Prostate gland (tissue), 2 donors: ENCODE measurements around the gene FER. TPM values are rescaled to one million over a fixed set of nuclear protein-coding genes. Genes with fewer than 3 reads are reported as not detected.

ENCODE experiments used
- DNase-seq: peaks from one replicate; pipeline ENCODE4 v3.0.0-alpha.2; 2019; ENCODE audit warnings: low spot score
- H3K27ac ChIP-seq, 2 donors: fragments of 200-600 bp; sonication (generic); 2 replicates each; pipeline ENCODE4 v1.5.1; 2017 to 2019
- H3K27me3 ChIP-seq: fragments of 200-600 bp; sonication (generic); replicated peaks from 2 replicates; pipeline ENCODE4 v1.5.1; 2019; ENCODE audit not compliant: insufficient read depth
- H3K36me3 ChIP-seq, 2 donors: fragments of 200-600 bp; sonication (generic); 1 replicate in 1 of 2; 2 replicates in 1 of 2; pipeline versions ENCODE4 v1.5.1 to v1.8.1; 2017 to 2019
- H3K4me1 ChIP-seq: fragments of 200-600 bp; sonication (generic); replicated peaks from 2 replicates; pipeline ENCODE4 v1.5.1; 2019
- H3K4me3 ChIP-seq, 2 donors: fragments of 200-600 bp; sonication (generic); 2 replicates each; pipeline ENCODE4 v1.5.1; 2017 to 2019
- H3K9me3 ChIP-seq: fragments of 200-600 bp; sonication (generic); 2 replicates; pipeline ENCODE4 v1.5.1; 2017
- CTCF ChIP-seq, 4 experiments: fragments of 200-600 bp in 2 of 4; fragments of 450-650 bp in 2 of 4; sonication (generic) in 2 of 4; IDR thresholded peaks; 1 replicate in 3 of 4; 2 replicates in 1 of 4; pipeline ENCODE4 v1.5.1; 2016 to 2019; ENCODE audit warnings: antibody characterized with exemption in 4 of 4, mild to moderate bottlenecking in 2 of 4, moderate library complexity in 2 of 4
- POLR2A ChIP-seq: fragments of 450-650 bp; IDR thresholded peaks from one replicate; pipeline ENCODE4 v1.6.1; 2016; ENCODE audit warnings: antibody characterized with exemption, mild to moderate bottlenecking
- POLR2AphosphoS5 ChIP-seq: sonication (generic); formaldehyde crosslinking; IDR thresholded peaks from one replicate; pipeline ENCODE4 v1.6.1; 2017; ENCODE audit warnings: antibody characterized with exemption
- WGBS: methylation state at CpG from one replicate; pipeline ENCODE4 v1.1.5; 2018; 5-methylcytosine and 5-hydroxymethylcytosine counted together
- intact Hi-C: fragments of 100-400 bp; cut with DNase I; formaldehyde crosslinking; loops from one replicate; pipeline ENCODE4 v1.14.2; 2022
- total RNA-seq, 2 donors: library from RNA; depleted of rRNA; stranded (reverse); fragments of >200 nt; gene quantifications; one replicate each; pipeline ENCODE4 v1.1.0, GENCODE V29; 2016

The FER gene
- total RNA-seq, 2 donors from 2014 or later = 9.1 to 36.0 TPM

- Histone ChIP-seq H3K9me3 (no peaks in the 10 kb centered on the region), H3K27me3 (no peaks in the 10 kb centered on the region), H3K27ac (no peak overlapping the region), H3K4me3 (no peak overlapping the region), H3K4me1 (no peaks in the 10 kb centered on the region), H3K36me3 (no peaks in the 10 kb centered on the region)
- no peak for DNase-seq
- intact Hi-C loops = no loop called here
- TF ChIP-seq POLR2A (no peak), POLR2AphosphoS5 (no peak), CTCF (IDR thresholded peaks at IDR 0.05) (no peak)
These were observed 430.1 kb downstream of the FER start for GRCh38 chr5:109177782-109178181.

GRCh38 chr5:109180668-109181067, 433.0 kb downstream of the FER start:
- no peaks in the 10 kb centered on the region for H3K36me3 ChIP-seq
- no peaks in the 10 kb centered on the region for H3K27me3 ChIP-seq
- intact Hi-C loops = no loop called here
- no peak overlapping the region for H3K27ac ChIP-seq
- no peaks in the 10 kb centered on the region for H3K9me3 ChIP-seq
- no peaks in the 10 kb centered on the region for H3K4me1 ChIP-seq
- 97% methylated on average over 4 of the region's 4 CpGs for WGBS
- DNase-seq = no peak
- TF ChIP-seq POLR2AphosphoS5 (no peak), CTCF (IDR thresholded peaks at IDR 0.05) (no peak), POLR2A (no peak)
- H3K4me3 ChIP-seq = no peak overlapping the region

GRCh38 chr5:109186759-109187158, 439.1 kb downstream of the FER start:
- TF ChIP-seq POLR2AphosphoS5 (no peak), POLR2A (no peak), CTCF (IDR thresholded peaks at IDR 0.05) (no peak)
- Histone ChIP-seq H3K9me3 (no peaks in the 10 kb centered on the region), H3K4me1 (no peaks in the 10 kb centered on the region), H3K27me3 (no peaks in the 10 kb centered on the region), H3K4me3 (no peak overlapping the region), H3K36me3 (no peaks in the 10 kb centered on the region), H3K27ac (no peak overlapping the region)
- no peak for DNase-seq
- 80% methylated on average over 3 of the region's 3 CpGs for WGBS
- intact Hi-C loops = no loop called here

- Histone ChIP-seq H3K36me3 (no peaks in the 10 kb centered on the region), H3K27ac (no peak overlapping the region), H3K27me3 (no peaks in the 10 kb centered on the region), H3K9me3 (no peaks in the 10 kb centered on the region), H3K4me1 (no peaks in the 10 kb centered on the region), H3K4me3 (no peak overlapping the region)
- DNase-seq = no peak
- intact Hi-C loops = no loop called here
- TF ChIP-seq CTCF (IDR thresholded peaks at IDR 0.05) (no peak), POLR2A (no peak), POLR2AphosphoS5 (no peak)
- WGBS = 64% methylated on average over 2 of the region's 2 CpGs
These were observed 443.5 kb downstream of the FER start for GRCh38 chr5:109191153-109191558.

- DNase-seq = no peak
- Histone ChIP-seq H3K36me3 (no peaks in the 10 kb centered on the region), H3K4me3 (no peak overlapping the region), H3K9me3 (no peaks in the 10 kb centered on the region), H3K27ac (no peak overlapping the region), H3K27me3 (no peaks in the 10 kb centered on the region), H3K4me1 (no peaks in the 10 kb centered on the region)
- 96% methylated on average over 1 of the region's 1 CpG for WGBS
- intact Hi-C loops = no loop called here
- TF ChIP-seq CTCF (IDR thresholded peaks at IDR 0.05) = no peak
- no peak for TF ChIP-seq POLR2AphosphoS5
- no peak for TF ChIP-seq POLR2A
These were observed 444.3 kb downstream of the FER start for GRCh38 chr5:109192027-109192426.
